Thymus (tissue), 11 donors: ENCODE measurements around the gene UGT1A10. TPM values are rescaled to one million over a fixed set of nuclear protein-coding genes. Genes with fewer than 3 reads are reported as not detected.
"Not testable (repeated sequence)": the region's sequence is repeated elsewhere in the genome, so short reads cannot be mapped to it uniquely, and the experiment has no call there.

Experiments
- DNase-seq, 9 donors: peaks; one replicate each; pipeline ENCODE4 v3.0.0-alpha.2; 2013; ENCODE audit warnings: low spot score in 9 of 9, low read depth in 6 of 9, missing footprints in 1 of 9
- H3K27ac ChIP-seq, 2 donors: one replicate each; pipeline ENCODE4 v1.5.1; 2013; ENCODE audit warnings: control low read depth in 1 of 2, low read depth in 1 of 2, low read length in 1 of 2, mild to moderate bottlenecking in 1 of 2, moderate library complexity in 1 of 2
- H3K27me3 ChIP-seq, 2 donors: one replicate each; pipeline ENCODE4 v1.5.1; 2013; ENCODE audit warnings: low read length in 1 of 2; ENCODE audit not compliant: control insufficient read depth in 2 of 2, insufficient read depth in 1 of 2
- H3K36me3 ChIP-seq, 2 donors: one replicate each; pipeline ENCODE4 v1.5.1; 2013; ENCODE audit warnings: low read length in 1 of 2, mild to moderate bottlenecking in 1 of 2, moderate library complexity in 1 of 2; ENCODE audit not compliant: control insufficient read depth in 2 of 2, insufficient read depth in 2 of 2
- H3K4me1 ChIP-seq, 2 donors: one replicate each; pipeline ENCODE4 v1.5.1; 2013; ENCODE audit warnings: low read length in 2 of 2; ENCODE audit not compliant: control insufficient read depth in 2 of 2, insufficient read depth in 2 of 2
- H3K4me3 ChIP-seq, 2 donors: one replicate each; pipeline ENCODE4 v1.5.1; 2013; ENCODE audit warnings: low read length in 2 of 2, control low read depth in 1 of 2, mild to moderate bottlenecking in 1 of 2
- H3K9me3 ChIP-seq, 2 donors: one replicate each; pipeline ENCODE4 v1.5.1; 2013; ENCODE audit warnings: low read length in 1 of 2, mild to moderate bottlenecking in 1 of 2; ENCODE audit not compliant: control insufficient read depth in 2 of 2, insufficient read depth in 1 of 2
- WGBS: extraction: QIAGEN DNeasy Blood & Tissue Kit; methylation state at CpG from one replicate; pipeline ENCODE4 v1.1.7; 2013; 5-methylcytosine and 5-hydroxymethylcytosine counted together
- polyA plus RNA-seq: library from polyadenylated mRNA; stranded (reverse); fragments of 200-250 nt; gene quantifications from one replicate; pipeline ENCODE4 v1.2.3, GENCODE V29; 2013
- total RNA-seq: library from RNA; stranded (reverse); fragments of 120-200 nt; gene quantifications from one replicate; pipeline ENCODE4 v1.2.4, GENCODE V29; 2013
- donor health status: healthy.

UGT1A10 gene
- total and polyA plus RNA-seq, 2 donors: 0.09 to 0.39 TPM

- H3K36me3 ChIP-seq: no peaks in the 10 kb centered on the region
- no peak for DNase-seq
- H3K27me3 ChIP-seq: no peaks in the 10 kb centered on the region
- H3K9me3 ChIP-seq: no peaks in the 10 kb centered on the region
- 95% methylated on average over 1 of the region's 1 CpG for WGBS
- no peaks in the 10 kb centered on the region for H3K4me1 ChIP-seq
- H3K27ac ChIP-seq: no peak overlapping the region
- H3K4me3 ChIP-seq: no peak overlapping the region
Measured at GRCh38 chr2:233605680-233606079, 30.6 kb upstream of the UGT1A10 start.

- H3K36me3 ChIP-seq: no peaks in the 10 kb centered on the region
- H3K4me3 ChIP-seq: no peak overlapping the region
- 90% methylated on average over 4 of the region's 4 CpGs for WGBS
- no peaks in the 10 kb centered on the region for H3K27me3 ChIP-seq
- DNase-seq: no peak
- no peaks in the 10 kb centered on the region for H3K9me3 ChIP-seq
- H3K4me1 ChIP-seq: no peaks in the 10 kb centered on the region
- no peak overlapping the region for H3K27ac ChIP-seq
Measured at GRCh38 chr2:233611284-233611683, 25.0 kb upstream of the UGT1A10 start.

- H3K9me3 ChIP-seq, DNase-seq, H3K27me3 ChIP-seq, H3K27ac ChIP-seq, H3K4me1 ChIP-seq, H3K4me3 ChIP-seq, H3K36me3 ChIP-seq: not testable (repeated sequence)
- 94% methylated on average over 5 of the region's 5 CpGs for WGBS
Measured at GRCh38 chr2:233617476-233617875, 18.8 kb upstream of the UGT1A10 start, which contains the start of gene UGT1A8. Gene UGT1A8 (plus strand): TSS chr2:233617633. CDS start chr2:233617708, 75 bp downstream.

- WGBS: 97% methylated on average over 4 of the region's 4 CpGs
- H3K9me3 ChIP-seq: no peaks in the 10 kb centered on the region
- no peak overlapping the region for H3K27ac ChIP-seq
- no peak overlapping the region for H3K4me3 ChIP-seq
- no peaks in the 10 kb centered on the region for H3K27me3 ChIP-seq
- no peaks in the 10 kb centered on the region for H3K4me1 ChIP-seq
- no peak for DNase-seq
- H3K36me3 ChIP-seq: no peaks in the 10 kb centered on the region
Measured at GRCh38 chr2:233620204-233620603, 16.0 kb upstream of the UGT1A10 start.

- H3K9me3 ChIP-seq, H3K4me3 ChIP-seq, H3K36me3 ChIP-seq, H3K4me1 ChIP-seq, DNase-seq, H3K27ac ChIP-seq, H3K27me3 ChIP-seq: not testable (repeated sequence)
- 96% methylated on average over 5 of the region's 5 CpGs for WGBS
Measured at GRCh38 chr2:233621863-233622262, 14.4 kb upstream of the UGT1A10 start.

- Histone ChIP-seq H3K9me3 (no peaks in the 10 kb centered on the region), H3K36me3 (no peaks in the 10 kb centered on the region), H3K27me3 (no peaks in the 10 kb centered on the region), H3K27ac (no peak overlapping the region), H3K4me3 (no peak overlapping the region), H3K4me1 (no peaks in the 10 kb centered on the region)
- 79% methylated on average over 5 of the region's 5 CpGs for WGBS
- DNase-seq: no peak
Measured at GRCh38 chr2:233627331-233628025, 8.8 kb upstream of the UGT1A10 start.

- Histone ChIP-seq H3K27me3 (no peaks in the 10 kb centered on the region), H3K27ac (peak overlapping the region in 1 of 2 donors; percentile 69), H3K9me3 (no peaks in the 10 kb centered on the region), H3K4me1 (peaks cover 0 to 2% of the 10 kb centered on the region in 2 donors), H3K4me3 (no peak overlapping the region), H3K36me3 (no peaks in the 10 kb centered on the region)
- DNase-seq: no peak
- WGBS: 73% methylated on average over 5 of the region's 5 CpGs
Measured at GRCh38 chr2:233638836-233639235, 2.6 kb downstream of the UGT1A10 start.

GRCh38 chr2:233639860-233640259, 3.6 kb downstream of the UGT1A10 start:
- no peaks in the 10 kb centered on the region for H3K9me3 ChIP-seq
- peaks cover 0 to 2% of the 10 kb centered on the region in 2 donors for H3K4me1 ChIP-seq
- peak overlapping the region in 1 of 2 donors; percentile 30 for H3K27ac ChIP-seq
- H3K36me3 ChIP-seq: no peaks in the 10 kb centered on the region
- H3K27me3 ChIP-seq: no peaks in the 10 kb centered on the region
- DNase-seq: no peak
- H3K4me3 ChIP-seq: no peak overlapping the region

- WGBS: 92% methylated on average over 1 of the region's 1 CpG
Measured at GRCh38 chr2:233643128-233643527, 6.9 kb downstream of the UGT1A10 start.

More at GRCh38 chr2:233643128-233643527, 6.9 kb downstream of the UGT1A10 start:
- Histone ChIP-seq H3K9me3 (peaks cover 0 to 9% of the 10 kb centered on the region in 2 donors), H3K4me3 (no peak overlapping the region), H3K4me1 (peaks cover 0 to 2% of the 10 kb centered on the region in 2 donors), H3K27ac (no peak overlapping the region), H3K36me3 (no peaks in the 10 kb centered on the region), H3K27me3 (no peaks in the 10 kb centered on the region)
- no peak for DNase-seq
